NCI-H2081 (cell line): ENCODE data around the gene FUBP3.
A peak's percentile ranks its signal among the peaks of the same experiment; 100 is the strongest.

Source experiments
- DNase-seq, 2 experiments: peaks; one replicate each; lab custom pipeline; 2025; lab: John Stamatoyannopoulos, UW

Gene FUBP3

GRCh38 chr9:130634191-130634768 is 54.9 kb downstream of the FUBP3 start:
- DNase-seq, result no peak

- no peak for DNase-seq
Measured at GRCh38 chr9:130634801-130635200, 55.4 kb downstream of the FUBP3 start.

DNA sequence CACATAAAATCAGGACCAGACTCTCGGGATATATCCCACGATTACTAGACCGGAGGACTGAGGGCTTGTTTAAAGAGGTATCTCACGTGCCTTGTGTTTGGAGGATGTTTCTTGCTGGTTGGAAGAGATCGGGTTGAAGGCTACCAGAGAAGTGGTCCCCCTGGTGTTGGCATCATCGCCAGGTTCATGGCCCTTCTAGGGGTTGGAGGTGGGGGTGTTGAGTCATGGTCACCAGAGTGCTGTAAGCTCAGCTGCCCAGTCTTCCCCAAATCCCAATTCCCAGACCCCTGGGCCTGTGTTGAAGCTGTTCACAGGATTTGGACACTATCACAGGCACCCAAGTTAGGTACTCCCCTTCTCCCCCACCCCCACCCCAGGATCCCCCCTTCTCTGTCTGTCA is 55.9 kb downstream of the FUBP3 start:
- no peak for DNase-seq

GRCh38 chr9:130635721-130636647 is 56.6 kb downstream of the FUBP3 start:
- no peak for DNase-seq

DNA sequence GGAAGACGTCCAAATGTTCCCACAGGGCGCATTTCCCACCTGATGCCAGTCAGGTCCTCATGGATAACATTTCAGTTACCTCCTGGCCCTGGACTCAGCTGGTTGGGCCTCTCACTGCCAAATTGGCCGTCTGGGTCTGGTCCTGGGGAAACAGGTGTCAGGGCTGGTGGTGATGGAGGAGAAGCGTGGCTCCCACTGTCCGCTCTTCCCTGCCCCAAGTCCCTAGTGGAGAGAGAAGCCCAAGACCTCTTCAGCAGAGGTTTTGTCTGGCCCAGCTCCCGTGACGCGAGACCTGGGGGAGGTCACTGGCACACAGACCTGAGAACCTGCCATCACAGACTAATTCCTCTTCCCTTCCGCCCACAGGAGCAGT is 57.3 kb downstream of the FUBP3 start:
- DNase-seq, result no peak

GRCh38 chr9:130638284-130639123 is 59.1 kb downstream of the FUBP3 start:
- DNase-seq, result no peak

- DNase-seq, result peak; percentile 26 to 55
Measured at GRCh38 chr9:130639124-130639765, 59.9 kb downstream of the FUBP3 start.

- no peak for DNase-seq
Measured at GRCh38 chr9:130639866-130640555, 60.6 kb downstream of the FUBP3 start.

- no peak for DNase-seq
Measured at GRCh38 chr9:130640681-130641080, 61.3 kb downstream of the FUBP3 start.

DNA sequence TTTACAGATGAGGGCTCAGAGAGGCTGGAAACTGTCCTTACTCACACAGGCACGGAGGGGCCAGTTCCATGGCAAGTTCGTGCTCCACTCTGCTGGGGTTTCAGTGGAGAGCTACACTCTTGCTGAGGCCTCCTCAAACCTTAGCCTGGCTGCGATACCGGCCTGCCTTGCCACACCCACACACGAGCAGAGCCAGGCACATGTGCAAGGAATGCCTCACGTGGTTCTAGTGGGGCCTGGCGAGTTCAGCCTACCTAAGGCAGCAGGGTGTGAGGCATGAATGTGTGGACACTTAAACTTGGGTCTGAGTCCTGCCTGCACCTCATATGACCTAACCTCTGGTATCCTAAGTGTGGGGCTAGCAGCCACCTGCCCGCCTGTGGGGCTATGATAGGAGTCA is 63.5 kb downstream of the FUBP3 start:
- DNase-seq, result no peak

GRCh38 chr9:130651221-130651620 is 71.8 kb downstream of the FUBP3 start:
- DNase-seq, result no peak

DNA sequence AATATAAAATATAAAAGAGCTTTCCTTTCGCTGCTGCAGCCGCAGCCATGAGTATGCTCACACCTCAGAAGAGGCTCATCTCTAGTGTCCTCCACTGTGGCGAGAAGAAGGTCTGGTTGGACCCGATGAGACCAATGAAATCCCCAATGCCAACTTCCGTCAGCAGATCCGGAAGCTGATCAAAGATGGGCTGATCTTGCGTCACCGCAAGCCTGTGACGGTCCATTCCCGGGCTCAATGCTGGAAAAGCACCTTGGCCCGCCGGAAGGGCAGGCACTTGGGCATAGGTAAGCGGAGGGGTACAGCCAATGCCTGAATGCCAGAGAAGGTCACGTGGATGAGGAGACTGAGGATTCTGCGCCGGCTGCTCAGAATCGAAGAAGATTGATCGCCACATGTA is 72.4 kb downstream of the FUBP3 start:
- DNase-seq, result no peak

- no peak for DNase-seq
Measured at GRCh38 chr9:130654879-130655278, 75.5 kb downstream of the FUBP3 start.

- no peak for DNase-seq
Measured at GRCh38 chr9:130658893-130659698, 79.7 kb downstream of the FUBP3 start.

GRCh38 chr9:130659699-130660248 is 80.4 kb downstream of the FUBP3 start:
- DNase-seq, result no peak

DNA sequence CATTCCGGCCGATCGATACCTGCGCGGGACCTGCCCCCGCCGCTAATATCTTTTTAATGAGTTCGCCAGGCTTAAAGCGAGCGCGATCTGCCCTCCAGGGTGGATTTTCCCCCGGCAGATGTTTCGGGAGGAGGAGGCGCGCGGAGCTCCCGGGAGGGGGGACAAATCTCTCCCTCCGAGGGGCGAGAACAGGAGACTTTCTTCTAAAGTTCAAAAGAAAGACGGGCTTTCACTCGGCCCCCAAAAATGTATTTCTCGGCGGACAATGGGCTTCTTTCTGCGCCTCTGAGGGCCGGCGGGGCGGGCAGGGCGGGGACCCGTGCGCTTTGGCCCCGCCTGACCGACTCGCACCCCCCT is 80.9 kb downstream of the FUBP3 start:
- no peak for DNase-seq

- no peak for DNase-seq
Measured at GRCh38 chr9:130660683-130661450, 81.5 kb downstream of the FUBP3 start.

DNA sequence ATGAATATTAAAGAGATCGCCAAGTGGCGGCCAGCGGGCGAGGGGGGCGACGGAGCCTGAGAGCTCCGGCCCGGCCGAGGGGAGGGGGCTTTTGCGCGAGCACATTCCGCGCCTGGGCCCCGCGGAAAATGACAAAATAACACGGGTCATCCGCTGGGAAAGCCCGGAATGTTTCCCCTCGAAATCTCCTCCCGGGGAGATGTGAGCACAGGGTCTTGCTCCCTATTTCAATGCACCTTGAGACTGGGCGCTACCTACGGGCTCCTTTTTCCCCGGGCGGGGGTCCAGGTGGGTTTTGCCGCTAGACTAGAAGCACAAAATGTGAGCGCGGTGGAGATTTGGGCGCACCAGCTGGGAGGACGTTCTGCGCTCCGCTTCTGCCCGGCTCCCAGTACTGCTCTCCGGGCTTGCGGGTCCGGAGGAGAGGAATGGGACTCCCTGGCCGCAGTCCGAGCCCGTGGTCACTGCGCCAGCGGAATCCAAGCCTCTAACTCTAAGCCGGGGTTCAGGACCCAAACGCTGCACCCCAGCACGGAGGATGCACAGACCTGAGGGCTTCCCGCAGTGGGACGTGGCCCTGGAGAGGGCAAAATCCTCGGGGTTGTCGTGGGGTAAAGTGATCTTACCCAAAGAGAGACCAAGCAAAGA is 82.2 kb downstream of the FUBP3 start:
- DNase-seq, result no peak
